Small intestine (tissue), 7 donors: ENCODE measurements around the gene GRK5. TPM values are rescaled to one million over a fixed set of nuclear protein-coding genes. Genes with fewer than 3 reads are reported as not detected.
"Not testable (repeated sequence)": the region's sequence is repeated elsewhere in the genome, so short reads cannot be mapped to it uniquely, and the experiment has no call there.

Source experiments
- DNase-seq, 2 donors: peaks; one replicate each; pipeline versions ENCODE4 v3.0.0 to v3.0.0-alpha.2; 2013
- FAIRE-seq: peaks from 2 replicates; lab custom pipeline; 2012; peaks lifted over from hg19 to GRCh38; lab: Jason Lieb, UNC
- H3K27ac ChIP-seq, 3 donors: one replicate each; pipeline ENCODE4 v1.5.1; 2013; ENCODE audit warnings: low read length in 2 of 3, mild to moderate bottlenecking in 2 of 3, control low read depth in 1 of 3, inconsistent platforms in 1 of 3, low read depth in 1 of 3, moderate library complexity in 1 of 3
- H3K27me3 ChIP-seq, 3 donors: one replicate each; pipeline ENCODE4 v1.6.1; 2013; ENCODE audit warnings: low read length in 3 of 3, inconsistent platforms in 1 of 3; ENCODE audit not compliant: control insufficient read depth in 3 of 3, insufficient read depth in 3 of 3
- H3K36me3 ChIP-seq, 3 donors: one replicate each; pipeline ENCODE4 v1.6.1; 2013; ENCODE audit warnings: low read length in 3 of 3, inconsistent platforms in 1 of 3, low read depth in 1 of 3, mild to moderate bottlenecking in 1 of 3, moderate library complexity in 1 of 3; ENCODE audit not compliant: control insufficient read depth in 3 of 3, insufficient read depth in 2 of 3
- H3K4me1 ChIP-seq, 3 donors: one replicate each; pipeline ENCODE4 v1.6.1; 2013; ENCODE audit warnings: low read length in 2 of 3, inconsistent platforms in 1 of 3, low read depth in 1 of 3, mild to moderate bottlenecking in 1 of 3, moderate library complexity in 1 of 3; ENCODE audit not compliant: control insufficient read depth in 3 of 3, insufficient read depth in 2 of 3
- H3K4me3 ChIP-seq, 3 donors: one replicate each; pipeline ENCODE4 v1.5.1; 2013; ENCODE audit warnings: low read length in 3 of 3, control low read depth in 1 of 3, inconsistent platforms in 1 of 3, low read depth in 1 of 3, mild to moderate bottlenecking in 1 of 3, moderate library complexity in 1 of 3
- H3K9me3 ChIP-seq, 2 donors: one replicate each; pipeline ENCODE4 v1.6.1; 2013; ENCODE audit warnings: low read depth in 1 of 2, low read length in 1 of 2; ENCODE audit not compliant: control insufficient read depth in 2 of 2, insufficient read depth in 1 of 2
- WGBS, 3 donors: extraction: QIAGEN DNeasy Blood & Tissue Kit; methylation state at CpG; one replicate each; pipeline ENCODE4 v1.1.7; 2013; 5-methylcytosine and 5-hydroxymethylcytosine counted together
- polyA plus RNA-seq, 4 donors: library from polyadenylated mRNA; stranded (reverse) in 3 of 4; unstranded in 1 of 4; fragments of 200-250 nt in 3 of 4; fragments of 120-200 nt in 1 of 4; gene quantifications; one replicate each; pipeline versions ENCODE4 v1.2.1 to v1.2.3, GENCODE V29; 2013
- donor health status: healthy with polysubstance abuse.
- donor health status: control.
- donor health status: control.
- donor health status: Bipolar disorder and iron deficiency.
- donor health status: healthy.

The GRK5 gene
- polyA plus RNA-seq, 4 donors = 21.6 to 50.5 (median 26.0) TPM

DNA sequence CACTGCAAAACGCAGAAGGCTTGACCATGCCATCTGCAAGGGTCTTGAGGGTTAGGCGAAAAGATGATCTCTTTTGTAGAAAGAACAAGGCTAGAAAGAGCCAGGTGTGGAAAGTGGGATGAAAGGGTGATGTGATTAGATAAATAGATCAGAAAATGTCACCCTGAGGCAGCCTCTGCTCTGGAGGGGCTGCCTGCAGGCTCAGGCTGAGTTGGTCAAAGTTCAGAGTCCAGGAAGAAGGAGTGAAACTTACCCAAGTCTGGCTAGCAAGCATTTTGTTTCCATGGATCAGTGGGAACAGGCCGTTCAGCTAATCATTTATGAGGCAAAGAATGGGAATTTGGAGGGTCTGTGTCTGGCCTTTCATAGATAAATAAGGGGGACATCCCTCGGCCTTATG lies 255.4 kb downstream of the GRK5 start:
- no peak overlapping the region for H3K27ac ChIP-seq
- WGBS, 3 donors = 62 to 80% (median 71%) methylated on average over 4 of the region's 4 CpGs

GRCh38 chr10:119463195-119463594 lies 255.8 kb downstream of the GRK5 start:
- Histone ChIP-seq H3K36me3 (peaks cover 0 to 12% (median 0%) of the 10 kb centered on the region in 3 donors), H3K9me3 (peaks cover 0 to 13% of the 10 kb centered on the region in 2 donors)
- not testable (repeated sequence) for H3K4me3 ChIP-seq, DNase-seq, FAIRE-seq, H3K4me1 ChIP-seq, H3K27me3 ChIP-seq, H3K27ac ChIP-seq
- 61 to 82% (median 72%) methylated on average over 2 of the region's 2 CpGs for WGBS, 3 donors

More for the DNA sequence above, 255.4 kb downstream of the GRK5 start:
- DNase-seq (peak; percentile 28 to 32), FAIRE-seq (no peak)
- Histone ChIP-seq H3K36me3 (peaks cover 0 to 15% (median 0%) of the 10 kb centered on the region in 3 donors), H3K9me3 (peaks cover 0 to 13% of the 10 kb centered on the region in 2 donors), H3K27me3 (no peaks in the 10 kb centered on the region), H3K4me3 (no peak overlapping the region), H3K4me1 (no peaks in the 10 kb centered on the region)

DNA sequence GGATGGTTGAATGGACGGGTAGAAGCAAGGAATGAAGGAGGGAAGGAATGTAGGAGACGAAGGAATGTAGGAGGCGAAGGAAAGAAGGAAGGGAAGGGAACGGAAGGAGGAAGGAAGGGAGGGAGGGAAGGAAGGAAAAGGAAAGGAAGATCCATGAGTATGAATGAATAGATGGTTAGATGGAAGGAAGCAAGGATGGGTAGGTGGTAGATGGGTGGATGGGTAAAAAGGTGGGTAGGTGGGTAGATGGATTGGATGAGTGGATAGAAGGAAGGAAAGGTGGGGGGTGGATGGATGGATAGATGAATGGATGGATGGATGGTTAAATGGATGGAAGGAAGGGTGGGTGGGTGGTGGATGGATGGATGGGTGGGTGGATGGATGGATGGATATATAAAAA lies 257.7 kb downstream of the GRK5 start:
- 75 to 88% (median 76%) methylated on average over 4 of the region's 4 CpGs for WGBS, 3 donors
- peaks cover 0 to 13% of the 10 kb centered on the region in 2 donors for H3K9me3 ChIP-seq
- H3K4me3 ChIP-seq = no peak overlapping the region
- no peak overlapping the region for H3K27ac ChIP-seq
- peaks cover 0 to 3% (median 0%) of the 10 kb centered on the region in 3 donors for H3K27me3 ChIP-seq
- no peaks in the 10 kb centered on the region for H3K4me1 ChIP-seq
- no peak for DNase-seq
- peaks cover 0 to 2% (median 0%) of the 10 kb centered on the region in 3 donors for H3K36me3 ChIP-seq
- no peak for FAIRE-seq

- H3K36me3 ChIP-seq = no peaks in the 10 kb centered on the region
- H3K4me1 ChIP-seq = no peaks in the 10 kb centered on the region
- peaks cover 0 to 3% (median 0%) of the 10 kb centered on the region in 3 donors for H3K27me3 ChIP-seq
- peaks cover 0 to 13% of the 10 kb centered on the region in 2 donors for H3K9me3 ChIP-seq
- 58 to 62% (median 60%) methylated on average over 10 of the region's 10 CpGs for WGBS, 3 donors
- H3K4me3 ChIP-seq = no peak overlapping the region
- no peak for DNase-seq
- FAIRE-seq = no peak
- no peak overlapping the region for H3K27ac ChIP-seq
These were observed 258.7 kb downstream of the GRK5 start for GRCh38 chr10:119466076-119466475.

- H3K4me1 ChIP-seq = no peaks in the 10 kb centered on the region
- FAIRE-seq (no peak), DNase-seq (no peak)
- WGBS, 3 donors = 50 to 72% (median 61%) methylated on average over 7 of the region's 7 CpGs
- H3K9me3 ChIP-seq = peaks cover 0 to 13% of the 10 kb centered on the region in 2 donors
- H3K27ac ChIP-seq = no peak overlapping the region
- H3K4me3 ChIP-seq = no peak overlapping the region
- no peaks in the 10 kb centered on the region for H3K36me3 ChIP-seq
- H3K27me3 ChIP-seq = peaks cover 0 to 3% (median 0%) of the 10 kb centered on the region in 3 donors
These were observed 259.3 kb downstream of the GRK5 start for GRCh38 chr10:119466655-119467054.

DNA sequence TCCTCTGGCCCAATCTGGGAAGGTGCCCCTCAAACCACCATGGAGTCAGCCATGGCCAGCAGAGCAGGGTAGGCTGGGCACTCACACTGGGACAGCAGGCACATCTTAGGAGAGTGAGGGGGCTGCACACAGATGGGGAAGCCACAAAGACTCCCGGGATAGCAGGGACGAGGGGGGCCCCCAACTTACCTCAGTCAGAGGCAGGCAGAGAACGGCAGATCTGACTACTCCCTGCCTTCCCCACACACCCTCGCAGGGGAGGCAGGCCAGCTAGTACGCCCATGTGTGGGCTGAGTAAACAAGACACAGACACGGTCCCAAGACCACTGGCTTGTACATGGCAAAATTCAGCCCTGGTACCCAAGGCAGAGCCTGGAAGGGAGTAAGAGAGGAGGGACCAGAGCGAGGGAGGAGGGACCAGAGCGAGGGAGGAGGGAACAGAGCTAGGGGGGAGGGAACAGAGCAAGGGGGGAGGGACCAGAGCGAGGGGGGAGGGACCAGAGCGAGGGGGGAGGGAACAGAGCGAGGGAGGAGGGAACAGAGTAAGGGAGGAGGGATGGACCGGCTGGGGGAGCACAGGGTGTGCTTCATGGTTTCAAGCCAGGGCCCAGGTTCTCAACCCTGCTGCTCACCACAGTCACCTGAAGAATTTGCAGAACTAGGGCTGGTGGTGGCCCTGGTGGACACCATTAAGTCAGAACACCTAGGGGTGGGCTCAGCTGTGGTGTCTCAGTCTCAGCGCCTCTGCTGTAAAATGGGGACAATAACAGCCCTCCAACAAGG lies 261.4 kb downstream of the GRK5 start:
- Histone ChIP-seq H3K4me1 (no peaks in the 10 kb centered on the region), H3K4me3 (no peak overlapping the region), H3K27me3 (peaks cover 0 to 3% (median 0%) of the 10 kb centered on the region in 3 donors), H3K27ac (no peak overlapping the region), H3K36me3 (no peaks in the 10 kb centered on the region), H3K9me3 (peaks cover 0 to 7% of the 10 kb centered on the region in 2 donors)
- DNase-seq = no peak
- no peak for FAIRE-seq
- WGBS, 3 donors = 72 to 77% (median 76%) methylated on average over 12 to 13 of the region's 13 CpGs

DNA sequence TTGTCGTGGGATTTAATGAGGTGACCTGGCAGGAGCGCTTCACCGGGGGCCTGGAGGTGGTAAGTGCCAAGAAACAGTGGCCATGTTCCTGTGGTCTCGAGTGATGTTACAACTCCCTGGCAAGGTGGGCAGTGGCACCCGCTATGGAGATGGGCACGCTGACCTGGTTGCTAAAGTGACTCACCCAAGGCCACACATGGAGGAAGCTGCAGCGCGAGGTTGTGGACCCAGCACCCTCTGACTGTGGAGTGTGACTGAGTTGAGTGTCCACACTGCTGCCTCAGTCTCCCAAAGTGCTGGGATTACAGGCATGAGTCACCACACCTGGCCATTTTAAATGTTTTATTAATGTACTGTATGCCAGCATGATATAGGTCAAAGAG lies 261.9 kb downstream of the GRK5 start:
- H3K4me3 ChIP-seq = no peak overlapping the region
- no peaks in the 10 kb centered on the region for H3K4me1 ChIP-seq
- H3K27me3 ChIP-seq = peaks cover 0 to 3% (median 0%) of the 10 kb centered on the region in 3 donors
- H3K27ac ChIP-seq = no peak overlapping the region
- 92 to 96% (median 96%) methylated on average over 8 of the region's 8 CpGs for WGBS, 3 donors
- DNase-seq (no peak), FAIRE-seq (no peak)
- peaks cover 0 to 13% of the 10 kb centered on the region in 2 donors for H3K9me3 ChIP-seq
- no peaks in the 10 kb centered on the region for H3K36me3 ChIP-seq

- Histone ChIP-seq H3K4me3 (no peak overlapping the region), H3K27ac (no peak overlapping the region), H3K9me3 (peaks cover 0 to 13% of the 10 kb centered on the region in 2 donors), H3K36me3 (no peaks in the 10 kb centered on the region), H3K4me1 (no peaks in the 10 kb centered on the region), H3K27me3 (peaks cover 0 to 3% (median 0%) of the 10 kb centered on the region in 3 donors)
- FAIRE-seq = no peak
- no peak for DNase-seq
- WGBS, 3 donors = 71 to 78% (median 72%) methylated on average over 7 of the region's 7 CpGs
These were observed 262.5 kb downstream of the GRK5 start for GRCh38 chr10:119469846-119470245.
